Osteoblast (primary cell): ENCODE measurements around the gene SLC35A4. TPM values are rescaled to one million over a fixed set of nuclear protein-coding genes. Genes with fewer than 3 reads are reported as not detected.

ENCODE experiments used
- DNase-seq: peaks from one replicate; pipeline ENCODE4 v3.0.0; 2011; ENCODE audit warnings: low spot score, mixed read lengths; ENCODE audit not compliant: insufficient read length; ENCODE audit errors: missing footprints
- H2AFZ ChIP-seq: 2 replicates; pipeline ENCODE4 v1.6.0; 2011; ENCODE audit warnings: mild to moderate bottlenecking, low read length
- H3K27ac ChIP-seq: 2 replicates; pipeline ENCODE4 v1.5.1; 2011; ENCODE audit warnings: mild to moderate bottlenecking, low read depth, low read length, moderate library complexity
- H3K27me3 ChIP-seq: 2 replicates; pipeline ENCODE4 v1.6.0; 2012; ENCODE audit warnings: mild to moderate bottlenecking, control low read depth, inconsistent platforms, low read length, moderate library complexity; ENCODE audit not compliant: insufficient read depth
- H3K36me3 ChIP-seq: 2 replicates; pipeline ENCODE4 v1.5.1; 2011; ENCODE audit warnings: mild to moderate bottlenecking, low read length, control low read depth, moderate library complexity; ENCODE audit not compliant: insufficient read depth
- H3K4me1 ChIP-seq: 2 replicates; pipeline ENCODE4 v1.5.1; 2011; ENCODE audit warnings: mild to moderate bottlenecking, low read length, control low read depth, moderate library complexity; ENCODE audit not compliant: insufficient read depth
- H3K4me2 ChIP-seq: 2 replicates; pipeline ENCODE4 v1.6.0; 2011; ENCODE audit warnings: mild to moderate bottlenecking, low read length; ENCODE audit not compliant: insufficient read depth
- H3K4me3 ChIP-seq: fragments of 200-600 bp; sonication (generic); 3 replicates; pipeline ENCODE4 v1.5.1; 2012; ENCODE audit warnings: mild to moderate bottlenecking, low read length, inconsistent platforms; ENCODE audit not compliant: insufficient read depth
- H3K79me2 ChIP-seq: 2 replicates; pipeline ENCODE4 v1.6.0; 2012; ENCODE audit warnings: mild to moderate bottlenecking, low read length, control low read depth, inconsistent platforms; ENCODE audit not compliant: insufficient read depth
- H3K9me3 ChIP-seq: 2 replicates; pipeline ENCODE4 v1.5.1; 2011; ENCODE audit warnings: low read depth, low read length, control low read depth
- H4K20me1 ChIP-seq: 2 replicates; pipeline ENCODE4 v1.6.0; 2012; ENCODE audit warnings: mild to moderate bottlenecking, low read length, control low read depth; ENCODE audit not compliant: insufficient read depth
- total RNA-seq: library from RNA; depleted of rRNA; stranded (reverse); fragments of >200 nt; gene quantifications from 2 replicates; pipeline ENCODE4 v1.2.3, GENCODE V29; 2012
- TF ChIP-seq, protein P1 (sequence below): IDR thresholded peaks from 2 replicates; pipeline ENCODE4 v1.5.1; 2011; ENCODE audit warnings: mild to moderate bottlenecking, low read depth, low read length, moderate library complexity; ENCODE audit errors: extremely low read depth

The SLC35A4 gene
- total RNA-seq, 1 donor: 20.6 TPM

DNA sequence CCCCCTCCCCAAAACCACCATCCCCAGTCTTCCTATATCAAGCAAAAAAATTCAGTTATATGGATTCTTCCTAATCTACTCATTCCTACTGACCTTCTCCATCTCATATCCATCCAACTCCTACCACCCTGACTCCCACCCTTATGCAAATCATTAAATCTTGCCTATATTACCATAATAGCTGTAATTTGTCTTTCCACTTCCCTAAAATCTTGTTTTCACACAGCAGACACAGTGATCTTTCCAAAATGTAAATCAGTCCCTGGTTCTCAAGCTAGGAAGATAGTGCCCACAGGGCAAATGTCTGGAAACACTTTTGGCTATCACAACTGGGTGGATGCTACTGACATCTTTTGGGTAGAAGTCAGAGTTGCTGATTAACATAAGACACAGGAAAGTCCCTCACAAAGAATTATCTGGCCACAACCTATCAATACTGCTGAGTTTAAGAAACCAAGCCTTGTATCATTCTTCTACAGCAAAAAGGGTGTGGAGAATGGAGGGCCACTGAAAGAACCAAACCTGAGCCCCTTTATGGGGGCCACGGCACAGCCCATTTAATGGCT is 8.8 kb upstream of the SLC35A4 start:
- TF ChIP-seq, protein P1, sequence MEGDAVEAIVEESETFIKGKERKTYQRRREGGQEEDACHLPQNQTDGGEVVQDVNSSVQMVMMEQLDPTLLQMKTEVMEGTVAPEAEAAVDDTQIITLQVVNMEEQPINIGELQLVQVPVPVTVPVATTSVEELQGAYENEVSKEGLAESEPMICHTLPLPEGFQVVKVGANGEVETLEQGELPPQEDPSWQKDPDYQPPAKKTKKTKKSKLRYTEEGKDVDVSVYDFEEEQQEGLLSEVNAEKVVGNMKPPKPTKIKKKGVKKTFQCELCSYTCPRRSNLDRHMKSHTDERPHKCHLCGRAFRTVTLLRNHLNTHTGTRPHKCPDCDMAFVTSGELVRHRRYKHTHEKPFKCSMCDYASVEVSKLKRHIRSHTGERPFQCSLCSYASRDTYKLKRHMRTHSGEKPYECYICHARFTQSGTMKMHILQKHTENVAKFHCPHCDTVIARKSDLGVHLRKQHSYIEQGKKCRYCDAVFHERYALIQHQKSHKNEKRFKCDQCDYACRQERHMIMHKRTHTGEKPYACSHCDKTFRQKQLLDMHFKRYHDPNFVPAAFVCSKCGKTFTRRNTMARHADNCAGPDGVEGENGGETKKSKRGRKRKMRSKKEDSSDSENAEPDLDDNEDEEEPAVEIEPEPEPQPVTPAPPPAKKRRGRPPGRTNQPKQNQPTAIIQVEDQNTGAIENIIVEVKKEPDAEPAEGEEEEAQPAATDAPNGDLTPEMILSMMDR: no peak
- H2AFZ ChIP-seq: no peak overlapping the region
- H3K9me3 ChIP-seq: no peaks in the 10 kb centered on the region
- H3K27ac ChIP-seq: peak overlapping the region; percentile 95
- peak; percentile 4 for DNase-seq
- H3K36me3 ChIP-seq: peaks cover 25% of the 10 kb centered on the region
- peaks cover 32% of the 10 kb centered on the region for H3K4me1 ChIP-seq
- H3K27me3 ChIP-seq: no peaks in the 10 kb centered on the region
- H3K4me3 ChIP-seq: peak overlapping the region; percentile 91
- H3K79me2 ChIP-seq: peaks cover 62% of the 10 kb centered on the region
- peak overlapping the region; percentile 89 for H3K4me2 ChIP-seq
- peaks cover 21% of the 10 kb centered on the region for H4K20me1 ChIP-seq

DNA sequence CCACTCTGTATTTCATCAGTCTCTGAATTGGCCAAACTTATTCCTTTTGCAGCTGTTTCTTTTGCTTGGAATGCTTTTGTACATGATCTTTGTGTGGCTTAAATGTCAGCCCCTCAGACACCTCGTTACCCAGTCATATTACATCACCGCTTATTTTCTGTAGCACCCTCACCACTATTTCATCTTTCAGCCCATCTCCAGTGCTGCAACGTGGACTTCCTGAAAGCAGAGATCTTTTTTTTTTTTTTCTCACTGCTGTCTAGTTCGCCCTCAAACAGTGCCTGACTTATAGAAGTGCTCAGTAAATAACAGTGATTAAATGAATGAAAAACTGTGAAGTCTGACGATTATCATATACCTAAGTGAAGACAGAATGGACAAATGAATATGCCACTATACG is 8.2 kb upstream of the SLC35A4 start:
- no peaks in the 10 kb centered on the region for H3K9me3 ChIP-seq
- H3K27ac ChIP-seq: peak overlapping the region; percentile 95
- peak; percentile 39 for DNase-seq
- peaks cover 19% of the 10 kb centered on the region for H3K36me3 ChIP-seq
- H3K4me3 ChIP-seq: peak overlapping the region; percentile 91
- H3K27me3 ChIP-seq: no peaks in the 10 kb centered on the region
- TF ChIP-seq, protein P1: no peak
- H3K79me2 ChIP-seq: peaks cover 57% of the 10 kb centered on the region
- H3K4me2 ChIP-seq: peak overlapping the region; percentile 89
- peaks cover 21% of the 10 kb centered on the region for H4K20me1 ChIP-seq
- peaks cover 32% of the 10 kb centered on the region for H3K4me1 ChIP-seq
- H2AFZ ChIP-seq: no peak overlapping the region

DNA sequence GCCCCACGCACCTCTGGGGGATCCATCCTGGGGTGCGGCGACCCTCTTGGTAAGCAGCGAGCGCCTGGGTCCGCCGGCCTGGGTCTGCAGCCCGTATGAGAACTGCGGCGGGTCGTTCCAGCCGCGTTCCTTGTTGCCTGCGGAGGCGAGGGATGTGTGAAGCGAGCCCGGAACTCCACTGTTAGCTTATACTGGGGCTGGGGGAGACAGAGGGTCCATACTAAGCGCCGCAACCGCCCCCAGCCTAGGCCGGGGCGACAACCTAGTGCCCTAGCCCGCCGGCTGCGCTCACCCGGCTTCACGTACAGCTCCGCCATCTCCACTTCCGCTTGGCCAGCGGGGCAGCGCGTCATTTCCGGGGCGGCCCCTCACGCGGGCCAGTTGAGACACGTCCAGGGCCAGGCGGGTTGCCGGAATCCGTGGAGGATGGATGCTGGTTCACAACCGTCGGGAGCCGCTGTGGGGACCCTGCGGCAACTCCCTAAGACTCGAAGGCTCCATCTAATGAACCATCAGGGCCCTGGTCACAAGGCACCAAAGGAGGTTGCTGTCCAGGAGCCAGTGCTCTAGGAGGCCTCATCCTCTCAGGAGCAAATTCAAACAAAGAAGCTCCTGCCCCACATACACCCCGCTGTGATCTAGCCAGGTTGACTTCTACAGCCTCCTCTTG is 7.4 kb upstream of the SLC35A4 start, which contains the start of gene SRA1:
Gene SRA1 (minus strand): TSS at position 338 of the 670 bp plus-strand sequence. CDS start 21 bp downstream, at position 317.
- TF ChIP-seq, protein P1: no peak
- Histone ChIP-seq H2AFZ (peak within 1 kb of the TSS; percentile 83), H3K27me3 (no peaks in the 10 kb centered on the region), H3K79me2 (peaks cover 48% of the 10 kb centered on the region), H3K4me1 (peaks cover 32% of the 10 kb centered on the region), H3K36me3 (peaks cover 10% of the 10 kb centered on the region), H3K4me2 (peak within 1 kb of the TSS; percentile 89), H3K4me3 (peak within 1 kb of the TSS; percentile 91), H3K9me3 (no peaks in the 10 kb centered on the region), H4K20me1 (peaks cover 16% of the 10 kb centered on the region), H3K27ac (peak within 1 kb of the TSS; percentile 95)
- DNase-seq: peak; percentile 98

DNA sequence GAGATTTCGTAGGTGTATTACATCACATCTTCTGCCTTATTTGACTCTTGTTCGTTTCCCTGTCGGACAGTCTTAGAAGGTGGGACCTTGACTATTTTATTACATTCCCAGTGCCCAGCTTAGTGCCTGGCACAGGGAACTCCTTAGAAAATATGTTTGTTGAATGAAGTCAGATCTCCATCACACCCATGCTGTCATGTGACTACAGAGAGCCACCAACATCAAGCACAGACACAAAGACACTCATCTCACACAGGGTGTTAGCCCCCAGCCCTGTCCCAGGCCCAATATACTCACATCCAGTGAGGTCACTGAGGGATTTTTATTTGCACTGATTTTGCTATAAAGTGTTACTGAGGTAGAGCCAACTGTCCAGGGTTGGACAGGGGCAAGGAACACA is 6.7 kb upstream of the SLC35A4 start:
- peak overlapping the region; percentile 83 for H2AFZ ChIP-seq
- H3K27me3 ChIP-seq: no peaks in the 10 kb centered on the region
- peak overlapping the region; percentile 89 for H3K4me2 ChIP-seq
- H4K20me1 ChIP-seq: peaks cover 16% of the 10 kb centered on the region
- peak overlapping the region; percentile 91 for H3K4me3 ChIP-seq
- H3K79me2 ChIP-seq: peaks cover 43% of the 10 kb centered on the region
- peaks cover 8% of the 10 kb centered on the region for H3K36me3 ChIP-seq
- TF ChIP-seq, protein P1: no peak
- no peaks in the 10 kb centered on the region for H3K9me3 ChIP-seq
- peak; percentile 60 for DNase-seq
- peak overlapping the region; percentile 95 for H3K27ac ChIP-seq
- H3K4me1 ChIP-seq: peaks cover 32% of the 10 kb centered on the region
